Mesothelial cell of epicardium (in vitro differentiated cells): ENCODE results near the gene MXD4. TPM values are rescaled to one million over a fixed set of nuclear protein-coding genes. Genes with fewer than 3 reads are reported as not detected.

ENCODE experiments used
- DNase-seq, 2 experiments: peaks; one replicate each; pipeline ENCODE4 v3.0.0; 2021; ENCODE audit warnings: low spot score in 2 of 2; ENCODE audit not compliant: unreplicated experiment in 2 of 2
- H3K27ac Mint-ChIP-seq: 2 replicates; pipeline ENCODE4 v1.8.0; 2021; ENCODE audit warnings: mixed read lengths
- H3K27me3 Mint-ChIP-seq: 2 replicates; pipeline ENCODE4 v1.8.0; 2021; ENCODE audit warnings: low read depth, mixed read lengths
- H3K36me3 Mint-ChIP-seq: 2 replicates; pipeline ENCODE4 v1.8.0; 2021; ENCODE audit warnings: mixed read lengths
- H3K4me1 Mint-ChIP-seq: 2 replicates; pipeline ENCODE4 v1.8.0; 2021; ENCODE audit warnings: mixed read lengths
- H3K4me3 Mint-ChIP-seq: 2 replicates; pipeline ENCODE4 v1.8.0; 2021; ENCODE audit warnings: mild to moderate bottlenecking, moderate library complexity, mixed read lengths
- H3K9me3 Mint-ChIP-seq: 2 replicates; pipeline ENCODE4 v1.8.0; 2021; ENCODE audit warnings: mixed read lengths
- CTCF ChIP-seq: fragments of 200-600 bp; sonication (generic); IDR thresholded peaks from one replicate; pipeline ENCODE4 v1.5.0; 2021; ENCODE audit warnings: antibody characterized with exemption; ENCODE audit not compliant: unreplicated experiment
- total RNA-seq: library from RNA; stranded (reverse); gene quantifications from 3 replicates; pipeline ENCODE4 v1.2.1, GENCODE V29; 2021

MXD4 gene
- total RNA-seq, 1 donor from 2014 or later, result 104 TPM

DNA sequence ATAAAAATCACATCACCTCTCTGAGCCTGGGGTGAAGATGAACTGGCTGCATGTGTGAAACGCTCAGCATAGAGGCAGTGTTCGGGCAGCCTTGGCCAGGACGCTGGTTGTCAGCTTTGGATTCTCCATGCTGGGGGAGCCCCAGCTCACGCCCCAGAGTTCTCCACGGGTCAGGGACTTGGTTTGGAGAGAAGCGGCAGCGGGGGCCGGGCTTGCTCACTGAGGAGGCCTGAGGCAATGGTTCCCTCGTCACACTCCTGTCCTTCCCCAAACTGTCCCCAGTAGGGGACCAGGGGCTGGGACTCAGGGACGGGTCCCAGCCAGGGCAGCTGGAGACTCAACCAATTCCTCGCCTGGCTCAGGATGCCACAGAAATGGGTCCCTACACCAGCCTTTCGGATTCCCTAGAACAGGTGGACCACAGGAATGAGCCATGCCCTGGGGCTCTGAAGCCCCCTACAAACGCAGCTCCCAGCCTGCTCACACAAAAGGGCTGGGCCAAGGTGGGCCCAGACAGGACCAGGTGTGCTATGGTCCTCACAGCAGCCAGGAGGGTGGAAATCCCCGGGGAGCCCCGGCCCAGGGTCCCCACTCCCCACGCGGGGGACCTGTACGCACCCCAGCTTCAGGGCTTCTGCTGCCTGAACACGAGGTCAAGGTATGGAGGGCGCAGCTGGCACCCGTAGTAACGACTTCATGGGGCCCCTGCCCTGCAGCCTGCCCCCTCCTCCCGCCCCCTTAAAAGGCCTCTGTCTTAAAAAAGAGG, 1.4 kb downstream of the MXD4 start:
- Mint-ChIP-seq H3K27ac (no peak overlapping the region), H3K4me3 (peak overlapping the region; percentile 72), H3K9me3 (no peaks in the 10 kb centered on the region), H3K4me1 (peaks cover 9% of the 10 kb centered on the region), H3K36me3 (no peaks in the 10 kb centered on the region), H3K27me3 (no peaks in the 10 kb centered on the region)
- no peak for TF ChIP-seq CTCF
- peak; percentile 17 to 37 for DNase-seq

DNA sequence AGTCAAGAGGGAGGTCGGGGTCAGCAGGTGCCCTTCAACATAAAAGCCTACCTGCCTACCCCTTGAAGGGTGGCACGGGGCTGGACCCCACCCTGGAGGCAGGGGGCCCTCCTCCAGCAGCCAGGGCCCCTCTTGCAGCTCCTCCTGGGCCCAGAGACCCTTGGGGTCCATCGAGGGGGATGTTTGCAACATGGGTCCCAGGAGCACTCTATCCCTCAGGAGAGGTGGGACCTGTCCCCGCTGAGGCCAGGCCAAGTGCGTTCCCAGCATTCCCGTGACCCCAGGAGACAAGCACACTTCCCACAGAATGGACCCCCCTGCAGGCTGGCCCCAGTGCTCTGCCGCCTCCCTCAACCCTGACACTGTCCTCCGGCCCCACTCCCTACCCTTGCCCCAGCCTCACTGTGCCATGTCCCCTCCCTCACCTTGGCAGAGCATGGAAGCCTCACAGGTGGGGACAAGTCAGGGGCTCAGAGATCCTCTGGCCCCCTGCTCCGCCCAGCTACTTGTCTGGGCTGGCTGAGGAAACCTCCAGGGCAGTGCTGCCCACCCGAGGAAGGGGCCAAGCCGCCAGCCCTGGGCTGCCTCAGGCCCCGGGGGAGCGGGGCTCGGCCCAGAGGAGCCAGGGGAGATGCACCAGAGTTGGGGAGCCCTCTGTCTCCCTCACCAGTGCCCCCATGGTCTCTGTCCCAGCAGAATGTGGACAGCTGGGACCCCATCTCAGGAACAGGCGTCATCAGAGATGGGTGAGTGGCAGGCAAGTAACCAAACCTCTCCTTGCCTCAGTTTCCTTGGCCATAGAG, 2.2 kb downstream of the MXD4 start:
- peaks cover 14% of the 10 kb centered on the region for H3K4me1 Mint-ChIP-seq
- peak overlapping the region; percentile 72 for H3K4me3 Mint-ChIP-seq
- no peaks in the 10 kb centered on the region for H3K27me3 Mint-ChIP-seq
- TF ChIP-seq CTCF, result no peak
- H3K27ac Mint-ChIP-seq, result no peak overlapping the region
- H3K9me3 Mint-ChIP-seq, result no peaks in the 10 kb centered on the region
- H3K36me3 Mint-ChIP-seq, result peaks cover 3% of the 10 kb centered on the region
- peak; percentile 9 to 36 for DNase-seq

DNA sequence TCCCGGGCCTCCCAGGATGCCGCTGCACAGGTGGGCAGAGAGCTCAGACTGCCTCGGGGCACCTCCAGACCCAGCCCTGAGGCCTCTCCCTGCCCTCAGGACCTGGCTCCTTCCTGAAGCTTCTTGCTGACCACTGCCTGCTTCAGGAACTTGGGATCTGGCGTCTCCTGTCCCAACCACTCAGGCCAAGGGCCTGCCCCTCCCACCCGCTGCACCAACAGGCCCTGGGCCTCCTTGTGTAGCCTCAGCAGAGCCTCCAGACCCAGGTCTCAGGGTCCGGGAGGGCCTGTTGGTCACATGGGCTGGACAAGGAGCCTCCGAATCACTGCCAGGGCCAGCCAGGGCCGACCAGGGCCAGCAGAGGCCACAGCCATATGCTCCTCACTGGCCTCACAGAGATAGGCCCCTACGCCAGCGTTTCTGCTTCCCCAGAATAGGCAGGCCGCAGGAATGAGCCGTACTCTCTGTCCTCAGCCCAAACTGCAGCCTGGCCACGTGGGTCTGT, 2.8 kb downstream of the MXD4 start:
- Mint-ChIP-seq H3K36me3 (peaks cover 10% of the 10 kb centered on the region), H3K4me3 (peak overlapping the region; percentile 72), H3K4me1 (peaks cover 19% of the 10 kb centered on the region), H3K27ac (no peak overlapping the region), H3K27me3 (no peaks in the 10 kb centered on the region), H3K9me3 (no peaks in the 10 kb centered on the region)
- TF ChIP-seq CTCF, result no peak
- peak; percentile 17 to 37 for DNase-seq

DNA sequence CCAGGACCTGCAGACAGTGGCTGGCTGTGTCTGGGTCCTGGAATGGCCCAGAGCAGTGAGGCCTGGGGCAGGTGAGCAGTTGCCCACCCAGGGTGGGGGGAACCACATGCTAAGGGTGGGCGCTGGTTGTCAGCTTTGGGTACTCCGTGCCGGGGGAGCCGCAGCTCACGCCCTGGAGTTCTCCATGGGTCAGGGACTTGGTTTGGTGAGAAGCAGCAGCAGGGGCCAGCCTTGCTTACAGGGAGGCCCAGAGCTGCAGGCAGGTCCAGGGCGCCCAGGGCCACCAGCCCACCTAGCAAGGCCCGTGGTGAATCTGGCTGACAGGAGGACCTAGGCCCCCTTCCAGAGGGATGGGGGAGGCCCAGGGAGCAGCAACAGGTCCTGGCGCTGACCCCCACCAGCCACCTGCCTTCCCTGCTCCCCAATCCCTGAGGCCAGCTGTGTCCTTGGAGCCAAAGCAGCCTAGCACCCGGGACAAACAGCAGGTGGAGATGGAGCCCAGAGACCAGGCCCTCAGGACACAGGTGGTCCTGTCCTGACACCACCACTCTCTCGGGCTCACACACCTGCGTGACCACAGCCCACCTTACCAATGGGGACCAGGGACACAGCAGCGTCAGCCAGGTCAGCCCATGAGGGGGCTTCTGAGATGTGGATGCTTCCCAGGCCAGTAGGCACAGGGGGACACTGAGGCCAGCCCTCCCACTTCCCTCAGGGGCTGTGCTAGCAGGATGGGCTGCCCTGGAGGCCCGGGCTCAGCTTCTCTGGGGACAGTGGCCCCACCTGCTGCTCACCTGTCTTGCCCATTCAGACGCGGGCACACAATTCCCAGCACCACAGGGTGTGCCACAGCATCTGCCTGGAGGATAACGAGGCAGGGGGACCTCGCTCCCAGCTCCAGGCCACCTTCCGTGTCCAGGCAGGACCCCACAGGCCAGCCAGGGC, 3.5 kb downstream of the MXD4 start:
- no peak for TF ChIP-seq CTCF
- H3K4me1 Mint-ChIP-seq, result peaks cover 19% of the 10 kb centered on the region
- no peak overlapping the region for H3K4me3 Mint-ChIP-seq
- peaks cover 12% of the 10 kb centered on the region for H3K36me3 Mint-ChIP-seq
- DNase-seq, result peak; percentile 13 to 36
- H3K27ac Mint-ChIP-seq, result no peak overlapping the region
- H3K27me3 Mint-ChIP-seq, result no peaks in the 10 kb centered on the region
- no peaks in the 10 kb centered on the region for H3K9me3 Mint-ChIP-seq
